LNCaP clone FGC (cell line): ENCODE results near the gene NSG2.

Experiments
- DNase-seq: peaks from one replicate; pipeline ENCODE4 v3.0.0-alpha.2; 2011; ENCODE audit warnings: low read depth
- H3K4me3 ChIP-seq: 2 replicates; pipeline ENCODE4 v1.5.1; 2011; ENCODE audit warnings: mild to moderate bottlenecking, low read depth, low read length, control low read depth
- TF ChIP-seq, protein P1 (sequence below): IDR thresholded peaks from 2 replicates; pipeline ENCODE4 v1.5.1; 2012; ENCODE audit warnings: mild to moderate bottlenecking; ENCODE audit not compliant: control insufficient read depth, insufficient read depth; ENCODE audit errors: extremely low read depth

The NSG2 gene

DNA sequence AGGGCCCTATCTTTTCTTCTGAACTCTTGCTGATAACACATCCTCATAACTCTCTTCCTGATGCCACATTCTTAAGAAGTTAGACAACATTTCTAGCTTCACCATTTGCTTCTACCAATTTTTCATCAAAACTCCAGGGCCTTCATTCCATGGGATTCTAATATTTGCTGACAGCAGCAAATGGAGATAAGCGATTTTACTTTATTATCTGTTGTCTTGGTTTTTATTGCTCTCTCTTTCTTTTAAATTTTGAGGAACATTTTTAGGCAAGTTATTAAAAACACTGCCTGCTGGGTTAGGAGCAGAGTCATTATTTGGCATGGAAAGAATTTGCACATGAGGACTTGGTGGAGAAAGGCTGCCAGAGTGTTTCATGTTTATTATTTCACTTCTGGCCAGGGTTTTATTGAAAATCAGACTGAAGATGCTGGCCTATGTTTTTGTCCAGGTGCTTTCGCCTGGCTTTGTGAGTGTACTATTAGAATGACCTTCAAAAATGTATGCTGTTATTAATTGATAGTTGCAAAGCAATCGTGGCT lies 27.7 kb downstream of the NSG2 start:
- TF ChIP-seq, protein P1, sequence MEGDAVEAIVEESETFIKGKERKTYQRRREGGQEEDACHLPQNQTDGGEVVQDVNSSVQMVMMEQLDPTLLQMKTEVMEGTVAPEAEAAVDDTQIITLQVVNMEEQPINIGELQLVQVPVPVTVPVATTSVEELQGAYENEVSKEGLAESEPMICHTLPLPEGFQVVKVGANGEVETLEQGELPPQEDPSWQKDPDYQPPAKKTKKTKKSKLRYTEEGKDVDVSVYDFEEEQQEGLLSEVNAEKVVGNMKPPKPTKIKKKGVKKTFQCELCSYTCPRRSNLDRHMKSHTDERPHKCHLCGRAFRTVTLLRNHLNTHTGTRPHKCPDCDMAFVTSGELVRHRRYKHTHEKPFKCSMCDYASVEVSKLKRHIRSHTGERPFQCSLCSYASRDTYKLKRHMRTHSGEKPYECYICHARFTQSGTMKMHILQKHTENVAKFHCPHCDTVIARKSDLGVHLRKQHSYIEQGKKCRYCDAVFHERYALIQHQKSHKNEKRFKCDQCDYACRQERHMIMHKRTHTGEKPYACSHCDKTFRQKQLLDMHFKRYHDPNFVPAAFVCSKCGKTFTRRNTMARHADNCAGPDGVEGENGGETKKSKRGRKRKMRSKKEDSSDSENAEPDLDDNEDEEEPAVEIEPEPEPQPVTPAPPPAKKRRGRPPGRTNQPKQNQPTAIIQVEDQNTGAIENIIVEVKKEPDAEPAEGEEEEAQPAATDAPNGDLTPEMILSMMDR = no peak
- H3K4me3 ChIP-seq = no peak overlapping the region
- no peak for DNase-seq

DNA sequence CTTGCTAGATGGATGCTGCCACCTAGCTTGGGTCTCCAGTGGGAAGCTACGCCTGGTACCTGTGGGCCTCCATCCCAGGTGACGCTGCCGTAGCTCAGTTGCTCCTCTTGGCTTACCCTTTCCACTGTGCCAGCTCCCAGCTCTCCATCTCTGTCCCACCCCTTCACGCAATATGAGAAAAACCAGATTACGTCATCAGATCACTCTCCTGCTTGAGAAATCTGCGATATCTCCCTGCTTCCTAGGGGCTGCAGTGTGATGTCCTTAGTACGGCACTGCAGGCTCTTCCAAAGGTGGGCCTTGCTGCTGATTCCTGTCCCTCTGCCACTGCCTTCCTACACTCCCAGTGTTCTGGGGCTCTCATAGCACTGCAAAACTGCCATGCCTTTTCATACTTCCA lies 28.9 kb downstream of the NSG2 start:
- H3K4me3 ChIP-seq = no peak overlapping the region
- no peak for DNase-seq
- TF ChIP-seq, protein P1 = no peak

DNA sequence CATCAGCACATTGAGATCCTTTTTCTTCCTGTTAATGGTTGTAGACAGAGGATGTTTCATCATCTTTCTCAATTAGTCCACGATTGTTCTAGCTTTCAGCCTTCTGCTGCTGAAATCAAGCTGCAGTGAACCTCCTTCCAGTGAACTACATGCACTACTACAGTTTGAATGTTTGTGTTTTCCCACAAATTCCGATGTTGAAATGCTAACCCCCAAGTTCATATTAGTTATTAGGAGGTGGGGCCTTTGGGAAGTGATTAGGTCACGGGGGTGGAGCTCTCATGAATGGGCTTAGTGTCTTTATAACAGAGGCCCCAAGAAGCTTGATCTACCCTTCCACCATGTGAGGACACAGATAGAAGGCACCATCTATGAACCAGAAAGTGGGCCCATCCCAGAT lies 32.9 kb downstream of the NSG2 start:
- no peak for DNase-seq
- H3K4me3 ChIP-seq = no peak overlapping the region
- TF ChIP-seq, protein P1 = no peak

DNA sequence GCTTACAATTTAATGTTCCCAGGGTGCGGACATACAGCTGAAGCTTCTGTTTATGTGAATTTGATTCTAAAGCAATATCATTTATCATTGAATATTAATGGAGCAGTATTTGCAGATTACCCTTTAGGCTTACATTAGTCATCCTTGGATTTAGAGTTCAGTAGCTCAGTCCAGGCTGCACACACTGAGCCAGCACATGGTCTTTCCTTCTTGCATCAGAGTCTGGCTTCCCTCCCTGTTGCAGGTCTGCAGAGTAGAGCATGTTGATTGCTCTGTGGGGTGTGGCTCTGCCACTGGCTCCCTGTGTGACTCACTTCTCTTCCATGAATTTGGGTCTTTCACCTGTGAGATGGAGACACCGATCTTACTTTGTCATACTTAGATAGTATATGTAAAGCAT lies 36.8 kb downstream of the NSG2 start:
- no peak for DNase-seq
- TF ChIP-seq, protein P1 = no peak
- no peak overlapping the region for H3K4me3 ChIP-seq

DNA sequence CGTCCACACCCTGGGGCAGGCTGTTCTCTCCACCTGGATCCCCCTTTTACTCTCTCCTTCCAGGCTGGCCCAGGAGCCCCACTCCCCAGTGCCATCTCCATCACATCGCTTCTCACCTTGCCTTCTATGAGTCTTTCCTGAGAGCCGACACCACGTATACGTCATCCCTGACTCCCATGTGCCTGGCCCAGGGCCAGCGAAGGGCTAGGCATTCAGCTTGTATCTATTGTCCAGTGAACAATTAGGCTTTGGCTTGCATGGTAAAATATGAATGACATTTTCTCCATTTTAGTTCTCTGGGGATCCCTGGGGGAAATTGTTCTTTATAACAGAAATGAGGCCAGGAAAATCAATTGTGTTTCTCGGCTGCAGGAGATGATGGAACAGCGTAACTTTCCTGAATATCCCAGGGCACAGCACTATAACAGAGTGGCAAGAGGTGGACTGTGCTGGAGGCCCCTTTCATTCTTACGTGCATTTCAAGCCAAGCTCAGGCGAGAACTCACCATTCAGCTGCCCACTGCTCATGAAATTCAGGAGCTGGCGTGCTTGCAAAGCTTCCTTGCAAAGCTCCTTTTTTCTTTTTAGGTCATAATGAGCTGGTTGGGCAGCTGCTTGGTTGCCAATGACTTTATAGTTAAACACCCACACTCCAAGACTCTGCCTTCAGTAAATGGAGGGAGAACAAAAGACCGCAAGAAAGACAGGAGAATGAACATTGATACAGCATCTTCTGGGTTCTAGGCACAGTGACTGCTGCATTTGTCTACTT lies 37.7 kb downstream of the NSG2 start:
- DNase-seq = no peak
- TF ChIP-seq, protein P1 = no peak
- no peak overlapping the region for H3K4me3 ChIP-seq

DNA sequence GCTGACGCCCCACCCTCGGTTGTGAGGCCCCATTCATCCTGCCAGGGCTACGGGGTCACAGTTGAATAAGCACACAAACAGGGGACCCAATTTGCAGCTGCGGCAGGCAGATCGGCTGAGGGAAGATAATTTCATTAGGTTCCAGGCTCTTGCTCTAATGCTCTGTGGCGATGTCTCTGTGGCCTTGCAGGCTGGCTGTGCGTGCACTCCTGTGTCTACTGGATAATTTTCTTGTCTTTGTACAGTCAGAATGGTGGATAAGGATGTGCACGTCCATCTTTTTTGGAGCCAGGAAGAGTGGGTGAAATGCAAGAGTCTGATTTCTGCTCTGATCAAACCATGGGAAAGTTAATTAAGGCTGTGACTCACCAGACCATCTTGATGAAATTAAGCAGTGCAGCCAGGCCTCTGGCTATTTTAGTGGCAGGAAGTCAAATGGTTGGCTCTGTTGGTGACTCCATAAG lies 39.2 kb downstream of the NSG2 start:
- TF ChIP-seq, protein P1 = no peak
- DNase-seq = no peak
- no peak overlapping the region for H3K4me3 ChIP-seq
